ENCODE measurements around the gene CADM1.

DNA sequence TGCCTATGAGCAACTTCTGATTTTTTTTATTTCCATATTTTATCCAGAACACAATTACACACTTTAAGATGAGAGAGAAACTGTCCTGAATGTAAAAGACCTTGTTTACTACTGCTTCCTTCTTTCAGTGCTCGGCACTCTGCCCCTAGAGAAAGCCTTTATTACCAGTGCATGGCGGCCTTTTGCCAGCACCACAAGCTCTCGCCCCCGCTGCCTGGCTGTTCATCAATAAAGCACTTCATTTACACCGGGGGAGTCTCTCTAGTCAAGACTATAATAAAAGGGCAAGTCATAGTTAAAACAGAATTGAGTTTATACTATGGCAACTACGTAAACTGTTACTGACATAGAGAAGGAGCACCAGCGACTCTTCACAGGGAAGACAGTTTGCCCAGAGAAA, 259.5 kb downstream of the CADM1 start:
- TF ChIP-seq, protein P1, sequence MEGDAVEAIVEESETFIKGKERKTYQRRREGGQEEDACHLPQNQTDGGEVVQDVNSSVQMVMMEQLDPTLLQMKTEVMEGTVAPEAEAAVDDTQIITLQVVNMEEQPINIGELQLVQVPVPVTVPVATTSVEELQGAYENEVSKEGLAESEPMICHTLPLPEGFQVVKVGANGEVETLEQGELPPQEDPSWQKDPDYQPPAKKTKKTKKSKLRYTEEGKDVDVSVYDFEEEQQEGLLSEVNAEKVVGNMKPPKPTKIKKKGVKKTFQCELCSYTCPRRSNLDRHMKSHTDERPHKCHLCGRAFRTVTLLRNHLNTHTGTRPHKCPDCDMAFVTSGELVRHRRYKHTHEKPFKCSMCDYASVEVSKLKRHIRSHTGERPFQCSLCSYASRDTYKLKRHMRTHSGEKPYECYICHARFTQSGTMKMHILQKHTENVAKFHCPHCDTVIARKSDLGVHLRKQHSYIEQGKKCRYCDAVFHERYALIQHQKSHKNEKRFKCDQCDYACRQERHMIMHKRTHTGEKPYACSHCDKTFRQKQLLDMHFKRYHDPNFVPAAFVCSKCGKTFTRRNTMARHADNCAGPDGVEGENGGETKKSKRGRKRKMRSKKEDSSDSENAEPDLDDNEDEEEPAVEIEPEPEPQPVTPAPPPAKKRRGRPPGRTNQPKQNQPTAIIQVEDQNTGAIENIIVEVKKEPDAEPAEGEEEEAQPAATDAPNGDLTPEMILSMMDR (IDR thresholded peaks at IDR 0.05 in 8 of 11, conservative IDR thresholded peaks at IDR 0.05 in 3 of 11): no peak
- TF ChIP-seq POLR2A (IDR thresholded peaks at IDR 0.05) (no peak), POLR2AphosphoS5 (IDR thresholded peaks at IDR 0.05) (no peak)
